ENCODE results near the gene MALL.
"Not testable (repeated sequence)": the region's sequence is repeated elsewhere in the genome, so short reads cannot be mapped to it uniquely, and the experiment has no call there.

The MALL gene

GRCh38 chr2:110120171-110121051, 4.8 kb upstream of the MALL start:
- DNase-seq, result no peak

- no peak for DNase-seq
Observed at GRCh38 chr2:110116033-110116710, 550 bp upstream of the MALL start.

- DNase-seq, result no peak
Observed at GRCh38 chr2:110114831-110115255, 779 bp downstream of the MALL start.

- no peak for DNase-seq
Observed at GRCh38 chr2:110113961-110114591, 1.5 kb downstream of the MALL start.

GRCh38 chr2:110108291-110108690, 7.3 kb downstream of the MALL start:
- not testable (repeated sequence) for DNase-seq

GRCh38 chr2:110107092-110108079, 8.2 kb downstream of the MALL start:
- no peak for DNase-seq

GRCh38 chr2:110106642-110107041, 9.0 kb downstream of the MALL start:
- DNase-seq, result no peak

GRCh38 chr2:110105608-110106467, 9.8 kb downstream of the MALL start:
- no peak for DNase-seq

GRCh38 chr2:110105183-110105582, 10.4 kb downstream of the MALL start:
- DNase-seq, result no peak

- peak; percentile 96 for DNase-seq
Observed at GRCh38 chr2:110104025-110104771, 11.4 kb downstream of the MALL start.

- DNase-seq, result no peak
Observed at GRCh38 chr2:110103061-110103961, 12.3 kb downstream of the MALL start.

GRCh38 chr2:110101901-110102803, 13.5 kb downstream of the MALL start:
- DNase-seq, result no peak

GRCh38 chr2:110101280-110101844, 14.3 kb downstream of the MALL start:
- DNase-seq, result peak; percentile 92

GRCh38 chr2:110100880-110101279, 14.7 kb downstream of the MALL start:
- DNase-seq, result not testable (repeated sequence)

GRCh38 chr2:110100480-110100879, 15.1 kb downstream of the MALL start:
- no peak for DNase-seq

GRCh38 chr2:110099471-110100225, 16.0 kb downstream of the MALL start:
- DNase-seq, result no peak

- no peak for DNase-seq
Observed at GRCh38 chr2:110099038-110099425, 16.6 kb downstream of the MALL start.
